GM21447 (cell line): ENCODE results near the gene WDR77.
A peak's percentile ranks its signal among the peaks of the same experiment; 100 is the strongest.

Experiments
- ATAC-seq: cut with Tn5 transposase; IDR thresholded peaks from one replicate; pipeline ENCODE4 v1.9.1; 2021; ENCODE audit not compliant: unreplicated experiment

WDR77 gene

GRCh38 chr1:111470596-111470995 lies 21.5 kb upstream of the WDR77 start:
- no peak for ATAC-seq

- no peak for ATAC-seq
Measured at GRCh38 chr1:111469539-111469938, 20.5 kb upstream of the WDR77 start.

GRCh38 chr1:111468717-111469100 lies 19.7 kb upstream of the WDR77 start:
- no peak for ATAC-seq

GRCh38 chr1:111467865-111468716 lies 19.0 kb upstream of the WDR77 start:
- no peak for ATAC-seq

GRCh38 chr1:111466480-111466879 lies 17.4 kb upstream of the WDR77 start:
- ATAC-seq: no peak

GRCh38 chr1:111465754-111466153 lies 16.7 kb upstream of the WDR77 start:
- ATAC-seq: no peak

GRCh38 chr1:111463029-111463683 lies 14.1 kb upstream of the WDR77 start:
- ATAC-seq: no peak

GRCh38 chr1:111462370-111463028 lies 13.4 kb upstream of the WDR77 start:
- no peak for ATAC-seq

- no peak for ATAC-seq
Measured at GRCh38 chr1:111461765-111462164, 12.7 kb upstream of the WDR77 start.

- ATAC-seq: no peak
Measured at GRCh38 chr1:111455642-111456031, 6.6 kb upstream of the WDR77 start.

- ATAC-seq: peak; percentile 80
Measured at GRCh38 chr1:111454859-111455641, 6.0 kb upstream of the WDR77 start.

- ATAC-seq: no peak
Measured at GRCh38 chr1:111453706-111454105, 4.7 kb upstream of the WDR77 start.

- ATAC-seq: no peak
Measured at GRCh38 chr1:111452581-111452980, 3.5 kb upstream of the WDR77 start.

- no peak for ATAC-seq
Measured at GRCh38 chr1:111450185-111450584, 1.1 kb upstream of the WDR77 start.

- no peak for ATAC-seq
Measured at GRCh38 chr1:111449703-111450017, 604 bp upstream of the WDR77 start.

GRCh38 chr1:111448482-111448917 lies 556 bp downstream of the WDR77 start:
- ATAC-seq: peak; percentile 21

GRCh38 chr1:111446967-111447892 lies 1.8 kb downstream of the WDR77 start:
- ATAC-seq: no peak

- no peak for ATAC-seq
Measured at GRCh38 chr1:111446546-111446945, 2.5 kb downstream of the WDR77 start.

GRCh38 chr1:111444031-111444430 lies 5.0 kb downstream of the WDR77 start:
- ATAC-seq: no peak

GRCh38 chr1:111442457-111442856 lies 6.6 kb downstream of the WDR77 start:
- ATAC-seq: no peak
